Stimulated activated CD4-positive, alpha-beta T cell treated with anti-CD3 and anti-CD28 coated beads, Interleukin-4, amount 100 ng/mL, for 24 hours (primary cell): ENCODE measurements around the gene COMMD1.
"Not testable (repeated sequence)": the region's sequence is repeated elsewhere in the genome, so short reads cannot be mapped to it uniquely, and the experiment has no call there.

Source experiments
- DNase-seq: peaks from one replicate; pipeline ENCODE4 v3.0.0-alpha.2; 2020

The COMMD1 gene

GRCh38 chr2:62076980-62077638 is 171.6 kb downstream of the COMMD1 start:
- no peak for DNase-seq

GRCh38 chr2:62084801-62085200 is 179.3 kb downstream of the COMMD1 start:
- DNase-seq, result no peak

GRCh38 chr2:62089658-62090057 is 184.2 kb downstream of the COMMD1 start:
- DNase-seq, result no peak

GRCh38 chr2:62091471-62091870 is 186.0 kb downstream of the COMMD1 start:
- no peak for DNase-seq

DNA sequence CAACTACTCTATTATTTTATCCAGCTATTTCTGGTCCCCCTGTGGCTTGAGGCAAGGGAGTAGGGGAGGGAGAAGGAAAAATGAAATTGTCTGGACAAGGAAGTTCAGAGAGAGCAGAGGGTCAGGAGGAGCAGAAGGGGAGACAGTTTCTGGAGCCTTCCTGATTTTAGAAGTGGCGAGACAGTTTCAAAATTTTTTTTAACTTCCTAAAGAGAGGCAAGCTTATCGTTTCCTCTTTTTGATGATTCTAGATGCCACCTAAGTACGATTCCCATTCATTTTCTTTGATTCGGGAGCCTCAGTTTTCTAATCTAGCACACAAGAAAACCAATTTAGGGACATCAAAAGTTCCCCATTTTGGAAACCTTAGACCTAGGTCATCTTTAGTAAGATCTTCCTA is 193.6 kb downstream of the COMMD1 start:
- no peak for DNase-seq

DNA sequence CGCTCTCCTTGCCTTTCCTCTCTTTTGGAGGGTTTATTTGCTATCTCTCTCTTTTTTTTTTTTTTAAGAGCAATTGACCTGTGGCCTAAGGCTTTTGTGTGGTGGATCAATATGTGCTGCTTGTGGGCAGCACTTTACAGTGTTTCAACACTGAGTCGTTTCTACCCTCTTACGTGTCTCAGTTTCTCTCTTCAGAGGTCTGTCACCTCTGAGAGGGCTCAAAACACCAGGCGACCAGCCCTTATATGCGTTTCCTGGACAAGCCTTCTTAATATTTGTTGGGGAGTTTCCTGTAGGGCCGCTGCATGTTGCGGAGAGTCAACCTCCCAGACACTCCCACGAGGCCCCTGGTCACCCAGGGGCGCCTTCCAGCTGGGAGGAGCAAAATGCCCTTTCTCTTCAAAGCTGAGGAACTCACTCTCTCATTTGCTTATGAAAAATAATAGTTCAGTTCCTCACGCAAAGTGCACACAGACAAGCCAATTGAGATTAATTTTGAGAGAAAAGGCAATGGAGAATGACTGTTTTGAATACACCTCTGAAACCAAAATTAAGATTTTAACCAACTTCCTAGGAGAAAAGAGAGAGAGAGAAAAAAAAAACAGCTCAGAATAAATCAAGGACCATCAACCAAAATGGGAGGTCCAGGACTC is 194.2 kb downstream of the COMMD1 start:
- DNase-seq, result no peak

DNA sequence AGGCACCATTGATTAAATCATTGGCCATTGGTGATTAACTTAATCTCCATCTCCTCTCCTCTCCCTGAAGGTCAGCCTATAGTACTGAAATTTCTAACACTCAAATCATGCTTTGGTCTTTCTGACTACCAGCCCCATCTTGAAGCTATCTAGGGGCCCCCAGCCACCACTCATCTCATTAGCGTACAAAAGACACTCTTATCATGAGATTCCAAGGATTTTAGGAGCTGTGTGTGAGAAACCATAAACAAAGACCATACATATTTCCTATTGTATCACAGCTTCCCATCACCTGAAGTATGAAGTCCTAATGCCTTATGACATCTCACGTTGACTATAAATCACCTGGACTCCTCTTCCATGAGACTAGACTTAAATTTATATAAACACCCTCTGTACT is 196.4 kb downstream of the COMMD1 start:
- DNase-seq, result no peak

GRCh38 chr2:62102402-62102920 is 197.0 kb downstream of the COMMD1 start:
- no peak for DNase-seq

GRCh38 chr2:62109554-62109953 is 204.1 kb downstream of the COMMD1 start:
- DNase-seq, result no peak

- no peak for DNase-seq
Observed at GRCh38 chr2:62110415-62111025, 205.0 kb downstream of the COMMD1 start.

- no peak for DNase-seq
Observed at GRCh38 chr2:62112179-62112578, 206.7 kb downstream of the COMMD1 start.

DNA sequence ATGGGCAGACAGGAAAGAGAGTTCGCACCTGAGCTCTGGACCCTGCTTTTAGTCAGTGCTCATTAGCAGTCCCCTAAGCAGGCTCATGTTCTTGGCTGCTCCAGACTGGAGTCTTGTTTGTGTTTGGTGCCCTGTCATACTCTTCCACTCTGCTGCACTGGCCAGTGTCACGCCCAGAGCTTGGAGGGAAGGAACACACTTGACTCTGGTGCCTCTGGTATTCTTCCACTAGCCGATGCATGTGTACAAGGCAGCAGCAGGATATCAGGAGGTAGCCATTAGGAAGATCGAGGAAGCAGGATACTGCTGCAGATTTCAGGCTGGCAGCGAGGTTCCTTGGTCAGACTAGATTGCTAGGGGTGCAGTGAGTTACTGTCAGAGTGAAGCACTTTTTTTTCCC is 209.1 kb downstream of the COMMD1 start:
- DNase-seq, result no peak

- DNase-seq, result no peak
Observed at GRCh38 chr2:62116983-62117382, 211.5 kb downstream of the COMMD1 start.

DNA sequence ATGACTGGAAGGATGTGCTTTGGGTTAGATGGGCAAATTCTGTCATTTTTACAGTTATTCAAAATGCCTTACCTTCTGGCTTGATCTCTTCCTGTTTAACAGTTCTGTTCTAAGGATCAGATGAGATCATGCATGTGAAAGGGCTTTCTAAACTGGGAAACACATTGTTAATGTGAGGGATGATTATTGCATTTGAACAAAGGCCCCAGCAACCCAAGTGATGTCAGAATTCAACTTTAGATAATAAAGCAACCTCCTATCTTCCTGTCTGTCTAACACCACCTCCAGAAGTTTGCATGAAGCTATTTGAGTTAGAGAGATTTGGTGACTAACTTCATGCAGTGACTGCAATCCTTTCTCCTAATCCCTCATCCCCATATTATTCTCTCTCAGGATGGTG is 212.7 kb downstream of the COMMD1 start:
- no peak for DNase-seq

GRCh38 chr2:62119311-62119974 is 214.0 kb downstream of the COMMD1 start:
- DNase-seq, result no peak

DNA sequence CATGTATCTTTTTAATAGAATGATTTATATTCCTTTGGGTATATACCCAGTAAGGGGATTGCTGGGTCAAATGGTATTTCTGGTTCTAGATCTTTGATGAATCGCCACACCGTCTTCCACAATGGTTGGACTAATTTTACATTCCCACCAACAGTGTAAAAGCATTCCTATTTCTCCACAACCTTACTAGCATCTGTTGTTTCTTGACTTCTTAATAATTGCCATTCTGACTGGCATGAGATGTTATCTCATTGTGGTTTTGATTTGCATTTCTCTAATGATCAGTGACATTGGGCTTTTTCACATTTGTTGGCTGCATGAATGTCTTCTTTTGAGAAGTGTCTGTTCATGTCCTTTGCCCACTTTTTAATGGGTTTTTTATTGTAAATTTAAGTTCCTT is 220.8 kb downstream of the COMMD1 start:
- DNase-seq, result not testable (repeated sequence)

DNA sequence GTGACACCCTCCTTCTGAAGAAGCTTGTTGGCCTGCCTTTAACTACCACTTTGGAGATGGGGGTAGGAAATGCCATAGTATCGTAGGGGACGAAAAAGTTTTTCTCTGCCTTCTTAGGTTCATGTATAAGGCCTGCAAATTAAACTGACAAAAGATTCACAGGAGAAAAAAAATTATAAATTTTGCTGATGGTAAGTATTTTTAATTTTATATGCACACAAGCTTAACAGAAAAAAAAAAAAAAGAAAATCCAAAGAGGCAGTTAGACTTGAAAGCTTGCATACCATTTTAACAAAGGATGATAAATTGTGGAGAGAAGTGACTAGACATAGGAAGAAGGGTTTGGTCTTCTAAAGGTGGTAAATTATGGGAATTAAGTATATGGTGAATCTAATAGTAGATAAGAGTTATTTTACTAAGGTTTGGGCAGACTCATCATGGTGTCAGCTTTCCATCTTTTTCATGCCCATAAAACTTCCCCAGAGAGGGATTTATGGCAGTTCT is 227.9 kb downstream of the COMMD1 start:
- DNase-seq, result no peak

GRCh38 chr2:62136956-62137830 is 231.7 kb downstream of the COMMD1 start:
- DNase-seq, result no peak

DNA sequence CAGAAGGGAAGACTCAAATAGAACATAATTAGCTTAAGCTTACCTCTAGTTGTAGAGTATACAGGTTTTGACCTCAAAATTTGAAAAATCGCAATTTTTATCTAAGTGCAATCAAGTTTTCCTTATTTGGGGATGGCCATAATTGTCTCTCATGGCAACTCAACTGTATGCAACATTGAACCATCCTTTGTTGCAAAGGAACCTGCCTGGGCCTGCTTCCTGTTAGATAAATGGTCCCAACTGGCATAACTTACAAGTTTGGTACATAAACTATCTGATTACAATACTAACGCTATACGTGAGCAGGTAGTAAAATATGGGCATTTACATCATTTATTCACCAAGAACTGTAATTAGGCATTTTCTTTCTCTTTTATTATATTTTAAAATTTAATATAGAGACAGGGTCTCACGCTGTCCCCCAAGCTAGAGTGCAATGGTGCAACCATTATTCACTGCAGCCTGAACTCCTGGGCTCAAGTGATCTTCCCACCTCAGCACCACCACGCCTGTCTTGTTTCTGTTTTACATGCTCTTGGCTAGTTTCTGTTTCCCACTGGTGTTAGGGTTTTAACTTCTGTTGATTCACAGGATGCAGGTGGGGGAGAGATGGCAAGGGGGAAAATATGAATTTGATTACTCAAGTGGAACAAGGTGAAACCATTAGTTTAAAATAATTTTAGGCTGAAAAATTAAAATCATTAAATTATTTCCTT is 235.1 kb downstream of the COMMD1 start:
- no peak for DNase-seq

GRCh38 chr2:62141142-62141740 is 235.8 kb downstream of the COMMD1 start:
- DNase-seq, result no peak

- DNase-seq, result no peak
Observed at GRCh38 chr2:62142054-62142453, 236.6 kb downstream of the COMMD1 start.
